Measurements from ENCODE around the gene RPN1.

Gene RPN1

GRCh38 chr3:128585974-128586373 lies 64.6 kb downstream of the RPN1 start:
- no peak for TF ChIP-seq CTCF (IDR thresholded peaks at IDR 0.05; ENCODE audit: control extremely low read depth, extremely low read depth, low read depth, missing control alignments)
- ChIA-PET CTCF (no interaction called here), POLR2A (no interaction called here)
- DNase-seq (ENCODE audit: extremely low spot score) = no peak

GRCh38 chr3:128585189-128585588 lies 65.4 kb downstream of the RPN1 start:
- ChIA-PET POLR2A (interaction anchor here (0.5 kb wide), 1 partner anchor 16 kb away, joined by 4 read pairs; no protein-coding TSS in a partner anchor), CTCF (interaction anchor here (0.9 to 2.3 kb wide), 5 partner anchors 22 to 491 kb away, joined by 3 to 7 read pairs (median 4); no protein-coding TSS in a partner anchor)
- DNase-seq (ENCODE audit: extremely low spot score) = no peak
- no peak for TF ChIP-seq CTCF (IDR thresholded peaks at IDR 0.05; ENCODE audit: control extremely low read depth, extremely low read depth, low read depth, missing control alignments)

DNA sequence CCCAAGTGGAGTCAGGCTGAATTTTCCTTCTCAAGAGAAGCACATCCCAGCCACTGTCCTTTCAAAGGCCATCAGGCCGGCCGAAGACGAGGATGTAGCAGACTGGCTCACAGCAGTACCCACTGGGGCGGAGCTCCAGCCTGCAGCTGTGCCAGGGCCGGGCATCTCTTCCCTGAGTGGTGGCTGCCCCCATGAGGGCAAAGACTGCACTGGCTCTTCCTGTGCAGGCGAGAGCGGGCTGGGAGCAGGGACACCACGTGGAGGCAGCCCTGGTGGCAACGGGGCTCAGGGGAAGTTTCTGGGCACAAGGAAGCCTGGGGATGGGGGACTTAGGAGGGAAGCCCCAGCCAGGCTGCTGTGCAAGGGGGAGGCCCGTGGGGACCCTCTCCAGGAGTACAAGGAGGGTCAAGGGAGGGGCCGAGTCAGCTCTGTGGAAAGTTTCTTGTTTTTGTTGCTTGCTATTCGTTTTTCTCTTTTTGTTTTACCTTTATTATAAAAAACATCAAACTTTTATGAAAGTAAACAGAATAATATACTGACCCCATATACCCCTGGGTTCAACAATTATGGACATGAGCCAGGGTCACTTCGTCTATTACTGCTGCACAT lies 66.1 kb downstream of the RPN1 start:
- POLR2A ChIA-PET = no interaction called here
- no peak for DNase-seq (ENCODE audit: extremely low spot score)
- CTCF ChIA-PET = interaction anchor here (0.9 to 2.3 kb wide), 9 partner anchors 11 to 490 kb away, joined by 3 to 8 read pairs (median 3); no protein-coding TSS in a partner anchor
- peak; percentile 30 for TF ChIP-seq CTCF (IDR thresholded peaks at IDR 0.05; ENCODE audit: control extremely low read depth, extremely low read depth, low read depth, missing control alignments)

- no peak for TF ChIP-seq CTCF (IDR thresholded peaks at IDR 0.05; ENCODE audit: control extremely low read depth, extremely low read depth, low read depth, missing control alignments)
- no peak for DNase-seq (ENCODE audit: extremely low spot score)
- ChIA-PET CTCF (interaction anchor here (0.5 to 3.3 kb wide), 5 partner anchors 9 to 151 kb away, joined by 3 to 10 read pairs (median 3); no protein-coding TSS in a partner anchor), POLR2A (no interaction called here)
Measured at GRCh38 chr3:128581566-128581965, 69.1 kb downstream of the RPN1 start.

DNA sequence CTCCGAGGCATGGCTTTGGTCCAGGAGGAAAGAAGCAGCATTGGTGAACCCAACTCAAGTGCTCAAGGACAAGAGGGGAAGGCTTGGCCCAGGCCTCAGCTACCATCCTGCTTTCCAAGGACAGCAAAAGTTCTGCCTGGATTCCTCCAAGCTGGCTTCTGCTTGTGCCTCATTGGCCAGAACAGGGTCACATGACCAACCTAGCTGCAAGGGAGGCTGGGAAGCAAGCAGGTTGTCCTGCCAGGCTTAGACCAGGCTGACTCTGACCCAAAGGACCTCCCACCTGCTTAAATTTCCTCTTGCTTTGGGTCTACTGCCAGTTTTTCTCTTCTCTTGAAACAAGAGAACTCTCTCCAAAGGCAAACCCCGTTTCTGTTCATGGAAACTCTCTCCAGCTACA lies 70.7 kb downstream of the RPN1 start:
- POLR2A ChIA-PET = no interaction called here
- DNase-seq (ENCODE audit: extremely low spot score) = no peak
- TF ChIP-seq CTCF (IDR thresholded peaks at IDR 0.05; ENCODE audit: control extremely low read depth, extremely low read depth, low read depth, missing control alignments) = no peak
- CTCF ChIA-PET = no interaction called here

GRCh38 chr3:128578346-128578745 lies 72.3 kb downstream of the RPN1 start:
- TF ChIP-seq CTCF (IDR thresholded peaks at IDR 0.05; ENCODE audit: control extremely low read depth, extremely low read depth, low read depth, missing control alignments) = no peak
- DNase-seq (ENCODE audit: extremely low spot score) = no peak
- ChIA-PET POLR2A (no interaction called here), CTCF (no interaction called here)

Data from GM10248 (cell line).